ENCODE measurements around the gene SCGB1A1.

- no peak for TF ChIP-seq CTCF (IDR thresholded peaks at IDR 0.05)
- no peak for TF ChIP-seq EZH2 (IDR thresholded peaks at IDR 0.05)
Observed at GRCh38 chr11:62372871-62373270, 46.0 kb upstream of the SCGB1A1 start.
